K562 (cell line): Measurements from ENCODE around the gene USP24. TPM values are rescaled to one million over a fixed set of nuclear protein-coding genes. Genes with fewer than 3 reads are reported as not detected.

Source experiments
- BRF1 ChIP-seq: IDR thresholded peaks from 3 replicates; pipeline ENCODE4 v1.6.1; 2011; ENCODE audit warnings: borderline replicate concordance, mild to moderate bottlenecking; ENCODE audit not compliant: insufficient read length; ENCODE audit errors: extremely low read depth
- polyA plus RNA-seq, 8 experiments: library from polyadenylated mRNA; depleted of rRNA in 4 of 8; stranded (reverse) in 5 of 8; unstranded in 3 of 8; fragments of >200 nt; fragmentation: Nextera tagmentation in 2 of 8; fragmentation: Illumina TruSeq in 1 of 8; extraction: Ambion mirVana in 2 of 8; extraction: Trizol in 1 of 8; gene quantifications; 2 replicates each; pipeline versions ENCODE4 v1.2.1 to v1.2.3, GENCODE V29; 2011 to 2014; ENCODE audit warnings: inconsistent platforms in 1 of 8, missing spikeins in 1 of 8
- total RNA-seq, 7 experiments: library from RNA; depleted of rRNA in 6 of 7; stranded (reverse); fragments of >200 nt in 6 of 7; fragmentation: Illumina TruSeq in 2 of 7; extraction: Trizol in 2 of 7; gene quantifications; 2 replicates each; pipeline versions ENCODE4 v1.2.1 to v1.2.3, GENCODE V29; 2011 to 2021; ENCODE audit warnings: low replicate concordance in 1 of 7
- TF ChIP-seq, protein P1 (sequence below), 2 experiments: fragments of 450-650 bp; IDR thresholded peaks; 2 replicates each; pipeline ENCODE4 v1.6.1; 2016; ENCODE audit warnings: mild to moderate bottlenecking in 2 of 2, borderline replicate concordance in 1 of 2, low read depth in 1 of 2, moderate library complexity in 1 of 2
- TF ChIP-seq, protein P2 (sequence below): fragments of 450-650 bp; conservative IDR thresholded peaks from 2 replicates; pipeline ENCODE4 v1.6.1; 2016; ENCODE audit warnings: missing genetic modification characterization, low read depth, mild to moderate bottlenecking, control low read depth, missing compliant biosample characterization
- TF ChIP-seq, protein P3 (sequence below), 3 experiments: fragments of 200-800 bp in 1 of 3; fragments of 250-450 bp in 1 of 3; fragments of 450-650 bp in 1 of 3; sonication (Bioruptor Pico) in 1 of 3; sonication (Bioruptor generic) in 1 of 3; formaldehyde crosslinking in 1 of 3; IDR thresholded peaks; 2 replicates each; pipeline versions ENCODE4 v1.6.1 to v1.8.0; 2016 to 2022; ENCODE audit warnings: mild to moderate bottlenecking in 2 of 3, missing genetic modification characterization in 2 of 3, missing compliant biosample characterization in 1 of 3, moderate library complexity in 1 of 3
- TF ChIP-seq, protein P4 (sequence below): sonication (generic); formaldehyde crosslinking; IDR thresholded peaks from 2 replicates; pipeline ENCODE4 v1.8.0; 2022; ENCODE audit warnings: mild to moderate bottlenecking, missing genetic modification reagents, borderline replicate concordance
- TF ChIP-seq, protein P5 (sequence below), 2 experiments: fragments of 450-650 bp in 1 of 2; sonication (generic) in 1 of 2; formaldehyde crosslinking in 1 of 2; IDR thresholded peaks in 1 of 2; conservative IDR thresholded peaks in 1 of 2; 2 replicates each; pipeline versions ENCODE4 v1.6.1 to v1.8.1; 2016 to 2023; ENCODE audit warnings: mild to moderate bottlenecking in 2 of 2, moderate library complexity in 2 of 2, inconsistent platforms in 1 of 2, missing genetic modification reagents in 1 of 2

USP24 gene
- total and polyA plus RNA-seq, 9 of the 15 experiments (the other 6 are each of a cell fraction or from before 2014, with no cell fraction given) = 7.7 to 62.6 (median 36.8) TPM

DNA sequence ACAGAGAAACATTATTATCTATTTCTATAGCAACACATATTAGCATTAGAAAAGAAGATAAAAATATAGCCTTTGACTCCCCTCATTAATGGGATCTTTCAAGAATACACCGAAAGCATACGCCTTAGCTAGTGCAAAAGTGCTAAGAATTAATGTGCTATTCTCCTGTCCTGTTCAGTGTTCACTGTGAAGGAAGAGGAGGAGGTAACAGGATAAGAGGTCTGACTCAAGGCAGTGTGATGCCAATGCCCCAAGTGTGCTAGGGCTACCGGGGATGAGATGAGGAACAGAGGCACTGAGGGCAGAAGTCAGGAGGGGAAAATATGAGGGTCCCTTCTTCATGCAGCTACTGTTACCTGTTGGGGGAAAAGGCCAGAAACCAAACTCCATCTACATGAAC lies 43.5 kb downstream of the USP24 start (continued):
- TF ChIP-seq, protein P1, sequence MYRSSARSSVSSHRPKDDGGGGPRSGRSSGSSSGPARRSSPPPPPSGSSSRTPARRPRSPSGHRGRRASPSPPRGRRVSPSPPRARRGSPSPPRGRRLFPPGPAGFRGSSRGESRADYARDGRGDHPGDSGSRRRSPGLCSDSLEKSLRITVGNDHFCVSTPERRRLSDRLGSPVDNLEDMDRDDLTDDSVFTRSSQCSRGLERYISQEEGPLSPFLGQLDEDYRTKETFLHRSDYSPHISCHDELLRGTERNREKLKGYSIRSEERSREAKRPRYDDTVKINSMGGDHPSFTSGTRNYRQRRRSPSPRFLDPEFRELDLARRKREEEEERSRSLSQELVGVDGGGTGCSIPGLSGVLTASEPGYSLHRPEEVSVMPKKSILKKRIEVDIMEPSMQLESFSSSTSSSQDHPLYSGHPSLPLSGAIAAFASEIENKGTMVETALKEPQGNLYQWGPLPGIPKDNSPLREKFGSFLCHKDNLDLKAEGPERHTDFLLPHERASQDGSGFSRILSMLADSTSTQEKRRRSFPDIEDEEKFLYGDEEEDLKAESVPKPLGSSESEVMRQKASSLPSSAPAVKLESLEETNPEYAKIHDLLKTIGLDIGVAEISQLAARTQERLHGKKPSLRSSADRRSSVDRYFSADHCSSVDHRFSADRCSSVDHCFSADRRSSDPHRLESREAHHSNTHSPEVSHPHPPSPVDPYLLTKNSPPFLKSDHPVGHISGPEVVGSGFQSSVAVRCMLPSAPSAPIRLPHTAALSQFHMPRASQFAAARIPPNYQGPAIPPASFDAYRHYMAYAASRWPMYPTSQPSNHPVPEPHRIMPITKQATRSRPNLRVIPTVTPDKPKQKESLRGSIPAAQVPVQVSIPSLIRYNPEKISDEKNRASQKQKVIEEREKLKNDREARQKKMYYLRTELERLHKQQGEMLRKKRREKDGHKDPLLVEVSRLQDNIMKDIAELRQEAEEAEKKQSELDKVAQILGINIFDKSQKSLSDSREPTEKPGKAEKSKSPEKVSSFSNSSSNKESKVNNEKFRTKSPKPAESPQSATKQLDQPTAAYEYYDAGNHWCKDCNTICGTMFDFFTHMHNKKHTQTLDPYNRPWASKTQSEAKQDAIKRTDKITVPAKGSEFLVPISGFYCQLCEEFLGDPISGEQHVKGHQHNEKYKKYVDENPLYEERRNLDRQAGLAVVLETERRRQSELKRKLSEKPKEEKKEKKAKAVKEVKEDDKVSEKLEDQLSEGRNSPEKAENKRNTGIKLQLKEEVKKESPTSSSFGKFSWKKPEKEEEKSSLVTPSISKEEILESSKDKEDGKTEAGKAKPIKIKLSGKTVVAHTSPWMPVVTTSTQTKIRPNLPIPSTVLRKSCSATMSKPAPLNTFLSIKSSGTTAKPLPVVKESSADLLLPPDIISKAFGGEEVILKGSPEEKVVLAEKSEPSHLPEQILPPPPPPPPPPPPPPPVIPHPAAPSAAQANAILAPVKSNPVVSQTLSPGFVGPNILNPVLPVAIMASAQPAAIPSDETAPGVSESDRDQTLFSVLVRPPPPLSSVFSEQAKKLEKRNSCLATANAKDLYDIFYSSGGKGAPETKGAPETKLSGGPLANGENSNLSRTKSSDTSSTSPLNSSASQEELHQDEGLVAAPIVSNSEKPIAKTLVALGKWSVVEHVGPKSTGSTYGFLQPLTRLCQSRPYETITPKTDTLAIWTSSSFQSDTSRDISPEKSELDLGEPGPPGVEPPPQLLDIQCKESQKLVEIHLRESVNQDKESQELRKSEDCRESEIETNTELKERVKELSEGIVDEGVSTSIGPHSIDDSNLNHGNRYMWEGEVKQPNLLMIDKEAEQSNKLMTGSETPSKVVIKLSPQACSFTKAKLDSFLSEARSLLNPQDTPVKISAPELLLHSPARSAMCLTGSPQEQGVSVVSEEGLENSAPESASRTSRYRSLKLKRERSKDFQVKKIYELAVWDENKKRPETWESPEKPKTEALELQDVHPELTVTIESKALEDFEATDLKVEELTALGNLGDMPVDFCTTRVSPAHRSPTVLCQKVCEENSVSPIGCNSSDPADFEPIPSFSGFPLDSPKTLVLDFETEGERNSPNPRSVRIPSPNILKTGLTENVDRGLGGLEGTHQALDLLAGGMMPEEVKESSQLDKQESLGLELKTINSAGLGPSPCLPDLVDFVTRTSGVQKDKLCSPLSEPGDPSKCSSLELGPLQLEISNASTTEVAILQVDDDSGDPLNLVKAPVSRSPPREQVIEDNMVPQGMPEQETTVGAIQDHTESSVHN (IDR thresholded peaks at IDR 0.05; ENCODE audit: borderline replicate concordance in 1 of 2, low read depth in 1 of 2) = no peak
- TF ChIP-seq, protein P2, sequence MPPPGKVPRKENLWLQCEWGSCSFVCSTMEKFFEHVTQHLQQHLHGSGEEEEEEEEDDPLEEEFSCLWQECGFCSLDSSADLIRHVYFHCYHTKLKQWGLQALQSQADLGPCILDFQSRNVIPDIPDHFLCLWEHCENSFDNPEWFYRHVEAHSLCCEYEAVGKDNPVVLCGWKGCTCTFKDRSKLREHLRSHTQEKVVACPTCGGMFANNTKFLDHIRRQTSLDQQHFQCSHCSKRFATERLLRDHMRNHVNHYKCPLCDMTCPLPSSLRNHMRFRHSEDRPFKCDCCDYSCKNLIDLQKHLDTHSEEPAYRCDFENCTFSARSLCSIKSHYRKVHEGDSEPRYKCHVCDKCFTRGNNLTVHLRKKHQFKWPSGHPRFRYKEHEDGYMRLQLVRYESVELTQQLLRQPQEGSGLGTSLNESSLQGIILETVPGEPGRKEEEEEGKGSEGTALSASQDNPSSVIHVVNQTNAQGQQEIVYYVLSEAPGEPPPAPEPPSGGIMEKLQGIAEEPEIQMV (tag) = no peak
- TF ChIP-seq, protein P3, sequence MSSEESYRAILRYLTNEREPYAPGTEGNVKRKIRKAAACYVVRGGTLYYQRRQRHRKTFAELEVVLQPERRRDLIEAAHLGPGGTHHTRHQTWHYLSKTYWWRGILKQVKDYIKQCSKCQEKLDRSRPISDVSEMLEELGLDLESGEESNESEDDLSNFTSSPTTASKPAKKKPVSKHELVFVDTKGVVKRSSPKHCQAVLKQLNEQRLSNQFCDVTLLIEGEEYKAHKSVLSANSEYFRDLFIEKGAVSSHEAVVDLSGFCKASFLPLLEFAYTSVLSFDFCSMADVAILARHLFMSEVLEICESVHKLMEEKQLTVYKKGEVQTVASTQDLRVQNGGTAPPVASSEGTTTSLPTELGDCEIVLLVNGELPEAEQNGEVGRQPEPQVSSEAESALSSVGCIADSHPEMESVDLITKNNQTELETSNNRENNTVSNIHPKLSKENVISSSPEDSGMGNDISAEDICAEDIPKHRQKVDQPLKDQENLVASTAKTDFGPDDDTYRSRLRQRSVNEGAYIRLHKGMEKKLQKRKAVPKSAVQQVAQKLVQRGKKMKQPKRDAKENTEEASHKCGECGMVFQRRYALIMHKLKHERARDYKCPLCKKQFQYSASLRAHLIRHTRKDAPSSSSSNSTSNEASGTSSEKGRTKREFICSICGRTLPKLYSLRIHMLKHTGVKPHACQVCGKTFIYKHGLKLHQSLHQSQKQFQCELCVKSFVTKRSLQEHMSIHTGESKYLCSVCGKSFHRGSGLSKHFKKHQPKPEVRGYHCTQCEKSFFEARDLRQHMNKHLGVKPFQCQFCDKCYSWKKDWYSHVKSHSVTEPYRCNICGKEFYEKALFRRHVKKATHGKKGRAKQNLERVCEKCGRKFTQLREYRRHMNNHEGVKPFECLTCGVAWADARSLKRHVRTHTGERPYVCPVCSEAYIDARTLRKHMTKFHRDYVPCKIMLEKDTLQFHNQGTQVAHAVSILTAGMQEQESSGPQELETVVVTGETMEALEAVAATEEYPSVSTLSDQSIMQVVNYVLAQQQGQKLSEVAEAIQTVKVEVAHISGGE (CRISPR knock-in tag; IDR thresholded peaks at IDR 0.05) = no peak
- no peak for TF ChIP-seq BRF1
- TF ChIP-seq, protein P4, sequence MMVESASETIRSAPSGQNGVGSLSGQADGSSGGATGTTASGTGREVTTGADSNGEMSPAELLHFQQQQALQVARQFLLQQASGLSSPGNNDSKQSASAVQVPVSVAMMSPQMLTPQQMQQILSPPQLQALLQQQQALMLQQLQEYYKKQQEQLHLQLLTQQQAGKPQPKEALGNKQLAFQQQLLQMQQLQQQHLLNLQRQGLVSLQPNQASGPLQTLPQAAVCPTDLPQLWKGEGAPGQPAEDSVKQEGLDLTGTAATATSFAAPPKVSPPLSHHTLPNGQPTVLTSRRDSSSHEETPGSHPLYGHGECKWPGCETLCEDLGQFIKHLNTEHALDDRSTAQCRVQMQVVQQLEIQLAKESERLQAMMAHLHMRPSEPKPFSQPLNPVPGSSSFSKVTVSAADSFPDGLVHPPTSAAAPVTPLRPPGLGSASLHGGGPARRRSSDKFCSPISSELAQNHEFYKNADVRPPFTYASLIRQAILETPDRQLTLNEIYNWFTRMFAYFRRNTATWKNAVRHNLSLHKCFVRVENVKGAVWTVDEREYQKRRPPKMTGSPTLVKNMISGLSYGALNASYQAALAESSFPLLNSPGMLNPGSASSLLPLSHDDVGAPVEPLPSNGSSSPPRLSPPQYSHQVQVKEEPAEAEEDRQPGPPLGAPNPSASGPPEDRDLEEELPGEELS (CRISPR knock-in tag) = no peak
- TF ChIP-seq, protein P5, sequence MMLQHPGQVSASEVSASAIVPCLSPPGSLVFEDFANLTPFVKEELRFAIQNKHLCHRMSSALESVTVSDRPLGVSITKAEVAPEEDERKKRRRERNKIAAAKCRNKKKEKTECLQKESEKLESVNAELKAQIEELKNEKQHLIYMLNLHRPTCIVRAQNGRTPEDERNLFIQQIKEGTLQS (IDR thresholded peaks at IDR 0.05) = no peak
- TF ChIP-seq, protein P5 (CRISPR knock-in tag; conservative IDR thresholded peaks at IDR 0.05) = no peak
